Astrocyte (in vitro differentiated cells and primary cell): ENCODE results near the gene TRMT44.

Experiments
- CTCF ChIP-seq: IDR thresholded peaks from 2 replicates; pipeline ENCODE4 v1.5.1; 2011; ENCODE audit warnings: low read depth, mild to moderate bottlenecking, inconsistent platforms, low read length, moderate library complexity; ENCODE audit not compliant: insufficient read depth
- EZH2 ChIP-seq: IDR thresholded peaks from 2 replicates; pipeline ENCODE4 v1.6.1; 2012; ENCODE audit warnings: mild to moderate bottlenecking, low read length, inconsistent platforms; ENCODE audit not compliant: insufficient read depth

GRCh38 chr4:8522160-8523120 lies 81.9 kb downstream of the TRMT44 start:
- no peak for TF ChIP-seq CTCF
- no peak for TF ChIP-seq EZH2
